22Rv1 (cell line): ENCODE data around the gene RNF187.

ENCODE experiments used
- H3K27ac ChIP-seq: fragments of 450-650 bp; 2 replicates; pipeline ENCODE4 v1.5.1; 2017
- ZFX ChIP-seq: fragments of 450-650 bp; IDR thresholded peaks from 2 replicates; pipeline ENCODE4 v1.6.1; 2017; ENCODE audit warnings: antibody characterized with exemption, borderline replicate concordance
- TF ChIP-seq, protein P1 (sequence below): fragments of 450-650 bp; IDR thresholded peaks from 2 replicates; pipeline ENCODE4 v1.5.1; 2017; ENCODE audit warnings: mild to moderate bottlenecking

RNF187 gene

GRCh38 chr1:228510803-228511413 is 23.7 kb downstream of the RNF187 start:
- H3K27ac ChIP-seq, result no peak overlapping the region
- TF ChIP-seq, protein P1, sequence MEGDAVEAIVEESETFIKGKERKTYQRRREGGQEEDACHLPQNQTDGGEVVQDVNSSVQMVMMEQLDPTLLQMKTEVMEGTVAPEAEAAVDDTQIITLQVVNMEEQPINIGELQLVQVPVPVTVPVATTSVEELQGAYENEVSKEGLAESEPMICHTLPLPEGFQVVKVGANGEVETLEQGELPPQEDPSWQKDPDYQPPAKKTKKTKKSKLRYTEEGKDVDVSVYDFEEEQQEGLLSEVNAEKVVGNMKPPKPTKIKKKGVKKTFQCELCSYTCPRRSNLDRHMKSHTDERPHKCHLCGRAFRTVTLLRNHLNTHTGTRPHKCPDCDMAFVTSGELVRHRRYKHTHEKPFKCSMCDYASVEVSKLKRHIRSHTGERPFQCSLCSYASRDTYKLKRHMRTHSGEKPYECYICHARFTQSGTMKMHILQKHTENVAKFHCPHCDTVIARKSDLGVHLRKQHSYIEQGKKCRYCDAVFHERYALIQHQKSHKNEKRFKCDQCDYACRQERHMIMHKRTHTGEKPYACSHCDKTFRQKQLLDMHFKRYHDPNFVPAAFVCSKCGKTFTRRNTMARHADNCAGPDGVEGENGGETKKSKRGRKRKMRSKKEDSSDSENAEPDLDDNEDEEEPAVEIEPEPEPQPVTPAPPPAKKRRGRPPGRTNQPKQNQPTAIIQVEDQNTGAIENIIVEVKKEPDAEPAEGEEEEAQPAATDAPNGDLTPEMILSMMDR, result no peak
- TF ChIP-seq ZFX, result no peak

DNA sequence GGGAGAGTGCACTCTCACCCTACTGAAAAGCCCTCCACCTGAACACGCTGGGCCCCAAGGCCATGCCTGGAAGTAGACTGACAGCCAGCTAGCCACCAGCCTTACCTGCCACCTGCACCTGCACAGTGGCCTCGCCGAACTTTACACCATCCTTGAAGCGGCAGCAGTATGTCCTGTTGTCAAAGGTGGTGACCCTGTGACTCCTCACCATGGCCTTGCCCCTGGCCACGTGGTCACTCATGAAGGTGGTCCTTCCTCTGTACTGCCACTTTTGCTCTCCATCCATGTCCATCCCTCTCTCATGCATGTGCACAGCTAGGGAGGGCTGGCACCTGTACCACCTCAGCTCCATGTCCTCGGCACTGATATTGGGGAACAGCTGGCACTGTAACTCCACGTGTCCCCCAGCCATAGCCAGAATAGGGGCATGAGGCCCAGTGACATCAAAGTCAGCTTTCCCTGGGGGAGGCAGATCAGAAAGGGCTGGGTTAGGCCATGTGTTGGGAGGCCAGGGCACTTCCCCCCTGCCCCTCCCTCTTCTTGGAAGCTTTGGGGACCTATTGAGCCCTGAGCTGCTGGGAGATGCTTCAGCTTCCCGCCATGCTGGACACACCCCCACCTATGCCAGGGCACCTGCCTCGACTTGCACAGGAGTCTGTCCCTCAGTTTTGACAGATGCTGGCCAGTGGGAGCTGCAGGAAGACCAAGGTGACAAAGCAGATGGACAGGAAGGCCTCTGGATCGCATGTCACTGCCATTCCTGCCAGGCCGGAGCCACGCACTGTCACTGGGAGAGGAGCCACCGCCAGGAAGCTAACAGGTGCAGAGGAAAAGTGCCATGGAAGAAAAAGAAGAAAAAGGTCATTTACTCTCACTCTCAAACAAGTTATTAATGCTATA is 24.6 kb downstream of the RNF187 start:
- H3K27ac ChIP-seq, result no peak overlapping the region
- TF ChIP-seq, protein P1, result no peak
- no peak for TF ChIP-seq ZFX

DNA sequence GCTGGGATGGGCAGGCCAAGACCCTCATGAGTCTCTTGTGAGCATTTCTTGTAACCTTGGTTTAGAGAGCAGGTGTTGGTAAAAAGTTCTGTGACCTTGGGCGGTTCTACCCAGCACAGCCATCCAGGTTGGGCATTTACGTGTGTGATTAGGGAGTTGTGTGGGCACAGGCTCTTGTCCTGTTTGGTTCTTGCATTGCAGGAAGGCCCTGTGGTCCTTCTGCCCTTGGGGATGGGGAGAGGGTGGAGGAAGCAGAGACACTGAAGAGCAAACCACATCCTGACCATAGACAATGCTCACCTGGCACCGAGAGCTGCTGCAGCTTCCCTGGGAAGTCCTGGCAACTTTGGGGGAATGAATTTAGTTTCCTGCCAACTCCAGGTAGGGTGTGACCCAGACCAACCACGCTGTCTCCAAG is 25.6 kb downstream of the RNF187 start:
- TF ChIP-seq, protein P1, result no peak
- no peak for TF ChIP-seq ZFX
- no peak overlapping the region for H3K27ac ChIP-seq

GRCh38 chr1:228513236-228513900 is 26.2 kb downstream of the RNF187 start:
- no peak overlapping the region for H3K27ac ChIP-seq
- no peak for TF ChIP-seq ZFX
- TF ChIP-seq, protein P1, result no peak

GRCh38 chr1:228514421-228514820 is 27.2 kb downstream of the RNF187 start:
- no peak overlapping the region for H3K27ac ChIP-seq
- no peak for TF ChIP-seq ZFX
- TF ChIP-seq, protein P1, result no peak

- H3K27ac ChIP-seq, result no peak overlapping the region
- TF ChIP-seq, protein P1, result peak; percentile 77
- TF ChIP-seq ZFX, result no peak
Observed at GRCh38 chr1:228515200-228515834, 28.1 kb downstream of the RNF187 start.
